NCI-H2107 treated with DMSO at 0.1 percent for 48 hours (cell line): ENCODE data around the gene AGAP1.

Source experiments
- DNase-seq: peaks from one replicate; lab custom pipeline; 2025; ENCODE audit not compliant: unreplicated experiment; lab: John Stamatoyannopoulos, UW

AGAP1 gene

GRCh38 chr2:235658351-235659174 is 164.7 kb downstream of the AGAP1 start:
- peak; percentile 64 for DNase-seq

DNA sequence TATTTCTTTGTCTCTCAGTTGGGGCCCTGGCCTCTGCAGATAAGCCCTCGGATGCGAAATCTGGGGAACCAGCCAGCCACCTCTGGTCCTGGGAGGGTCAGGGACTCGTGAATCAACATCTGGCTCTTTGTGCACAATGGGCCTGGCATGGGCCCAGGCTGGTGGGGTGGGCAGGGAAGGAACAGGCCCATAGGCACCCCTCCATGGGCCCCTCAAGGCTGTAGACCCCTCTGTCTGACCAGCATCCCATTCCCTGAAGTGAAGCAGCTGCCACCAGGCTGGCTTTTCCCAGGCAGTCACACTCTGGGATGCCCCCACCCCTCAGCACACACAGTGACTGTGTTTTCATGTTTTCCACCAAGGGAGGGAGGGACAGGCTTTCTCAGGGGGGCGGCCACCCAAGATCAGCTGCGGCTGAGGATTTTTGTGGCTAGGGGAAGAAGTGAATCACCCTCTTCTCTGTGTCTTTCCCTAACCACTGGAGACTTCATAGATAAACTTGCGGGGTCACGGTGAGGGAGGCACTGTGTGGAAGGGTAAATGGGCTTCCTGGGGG is 166.0 kb downstream of the AGAP1 start:
- DNase-seq: no peak

- DNase-seq: no peak
These were observed 166.7 kb downstream of the AGAP1 start for GRCh38 chr2:235660484-235661082.

DNA sequence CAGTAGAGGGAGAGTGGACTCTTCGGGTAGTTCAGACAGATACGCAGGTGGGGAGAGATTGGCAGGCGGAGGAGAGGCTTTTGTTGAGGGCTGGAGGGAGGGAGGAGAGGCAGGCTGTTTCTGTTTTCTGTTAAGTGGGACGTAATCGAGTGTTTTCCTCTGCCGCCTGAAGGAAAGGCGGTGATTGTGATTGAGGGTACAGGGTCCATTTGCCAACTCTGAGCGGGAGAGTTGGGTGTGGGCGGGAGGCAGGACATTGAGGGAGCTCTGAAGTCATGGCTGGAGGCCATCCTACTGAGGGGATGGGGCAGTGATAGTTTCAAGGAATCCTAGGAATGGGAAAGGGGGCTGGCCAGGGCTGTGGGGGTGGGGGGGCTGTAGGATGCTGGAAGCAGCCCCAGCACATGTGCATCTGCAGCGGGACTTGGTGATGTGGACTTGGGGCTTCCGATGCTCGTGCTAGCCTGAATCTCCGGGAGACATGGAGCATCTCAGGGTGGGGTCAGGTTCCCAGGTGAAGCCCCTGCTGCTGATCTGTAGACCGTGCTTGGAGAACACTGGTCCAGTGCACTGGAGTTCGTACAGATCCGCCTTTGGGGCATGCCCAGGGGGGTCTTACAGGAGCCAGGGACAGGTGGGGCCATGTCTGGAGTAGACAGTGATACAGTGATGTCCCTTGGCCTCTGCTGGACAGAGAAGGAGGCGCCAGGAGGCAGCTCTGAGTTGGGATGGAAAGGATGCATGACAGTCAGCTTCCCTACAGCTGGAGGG is 167.5 kb downstream of the AGAP1 start:
- DNase-seq: peak; percentile 55

DNA sequence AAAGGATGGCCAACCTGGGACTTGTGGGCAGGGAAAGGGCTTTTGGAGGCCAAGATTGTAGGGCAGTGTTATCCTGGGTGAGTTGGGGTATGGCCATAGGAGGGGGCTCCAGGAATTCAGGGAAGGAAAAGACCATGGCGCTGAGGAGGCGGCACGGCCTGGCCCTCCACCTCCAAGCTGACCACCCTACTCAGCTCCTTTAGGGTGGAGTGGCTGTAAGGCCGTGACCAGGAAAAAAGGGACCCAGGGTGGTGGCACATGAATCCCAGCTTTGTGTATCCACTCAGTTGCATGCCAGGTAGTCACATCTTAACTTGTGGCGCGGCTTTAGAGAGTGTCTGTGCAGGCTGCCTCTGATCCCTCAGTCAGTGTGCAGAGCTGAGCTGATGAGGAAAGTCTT is 168.1 kb downstream of the AGAP1 start:
- no peak for DNase-seq

DNA sequence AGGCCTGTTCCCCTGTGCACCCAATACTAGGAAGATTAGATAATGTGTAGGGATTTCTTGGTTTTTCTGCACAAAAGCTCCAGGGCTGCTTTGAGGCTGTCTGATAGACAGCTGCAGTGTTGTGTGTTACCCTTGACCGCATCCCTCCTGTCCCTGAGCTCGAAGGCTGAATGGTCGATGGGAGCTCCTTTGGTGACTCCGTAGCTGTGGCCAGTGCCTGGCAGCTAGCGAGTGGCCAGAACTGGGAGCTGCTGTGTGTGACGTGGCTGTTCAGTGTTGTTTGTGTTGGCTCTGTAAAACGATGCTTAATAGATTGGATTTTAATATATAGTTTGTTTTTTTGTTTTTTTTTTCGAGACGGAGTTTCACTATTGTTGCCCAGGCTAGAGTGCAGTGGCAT is 170.0 kb downstream of the AGAP1 start:
- DNase-seq: no peak

GRCh38 chr2:235665661-235666212 is 171.9 kb downstream of the AGAP1 start:
- no peak for DNase-seq

DNA sequence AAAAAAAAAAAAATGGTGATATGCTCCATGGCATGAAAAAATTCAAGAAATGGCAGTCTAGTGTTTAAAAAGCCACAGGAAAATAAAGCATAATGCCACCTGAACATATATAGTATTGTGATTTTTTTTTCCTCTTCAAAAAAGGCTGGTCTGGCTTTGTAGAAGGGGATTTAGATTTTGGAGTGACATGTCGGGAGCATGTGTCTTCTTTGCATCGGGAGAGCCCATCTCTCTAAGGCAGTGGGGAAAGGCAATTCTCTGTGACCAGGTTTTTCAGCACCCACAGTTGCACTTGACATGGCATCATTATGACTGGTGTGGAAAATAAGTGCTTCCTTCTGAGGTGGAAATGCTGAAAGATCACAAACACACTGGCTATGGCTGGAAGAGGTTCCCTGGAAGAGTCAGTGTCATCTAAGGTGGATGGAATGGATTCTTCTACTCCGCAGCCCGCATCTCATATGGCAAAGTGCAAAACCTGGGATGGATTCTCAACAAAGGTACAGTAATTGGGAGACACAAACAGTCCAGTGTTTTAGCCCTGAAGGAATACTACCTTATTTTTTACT is 172.5 kb downstream of the AGAP1 start:
- DNase-seq: peak; percentile 32

DNA sequence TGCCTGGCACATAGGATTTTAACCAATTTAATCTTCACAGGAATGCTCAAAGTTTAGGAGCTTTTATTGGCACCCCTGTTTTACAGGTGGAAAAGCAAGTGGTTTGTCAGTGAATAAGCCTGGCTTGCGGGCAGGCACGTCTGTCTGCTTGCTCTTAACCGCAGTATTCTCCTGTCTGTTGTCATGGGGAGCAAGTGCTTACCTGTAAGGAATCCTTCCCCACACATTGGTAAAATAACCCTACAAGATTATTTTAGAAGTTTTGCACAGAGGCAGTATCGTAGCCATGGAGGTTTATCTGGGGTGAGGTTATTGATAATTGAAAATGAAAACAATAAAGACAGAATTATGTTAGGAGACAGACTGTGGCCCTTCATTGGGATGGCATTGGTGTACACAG is 174.9 kb downstream of the AGAP1 start:
- DNase-seq: no peak

DNA sequence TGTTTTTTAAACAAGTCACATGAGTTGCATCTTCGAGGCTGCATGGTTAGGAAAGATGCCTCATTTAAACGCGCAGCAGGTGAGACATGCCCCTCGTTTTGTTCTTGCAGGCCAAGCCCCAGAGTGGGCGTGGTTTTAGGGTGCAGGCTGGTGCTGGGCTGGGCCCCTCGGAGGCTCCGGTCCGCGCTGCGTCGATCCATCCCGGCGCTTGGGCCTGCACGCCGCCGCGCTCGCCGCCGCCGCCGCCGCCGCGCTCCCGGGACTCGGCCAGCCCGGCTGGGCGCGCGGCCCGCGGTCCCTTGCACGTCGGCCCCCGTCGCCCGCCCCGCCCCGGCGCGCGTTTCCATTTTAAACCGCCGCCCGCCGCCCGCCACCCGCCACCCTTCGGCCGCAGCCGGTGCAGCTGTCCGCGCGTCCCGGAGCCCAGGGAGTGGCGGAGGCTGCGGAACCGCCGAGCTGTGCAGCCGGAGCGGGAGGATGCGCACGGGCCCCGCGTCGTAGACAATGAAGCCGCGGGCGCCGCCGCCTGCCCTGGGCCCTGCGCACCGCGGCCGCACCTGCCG is 175.5 kb downstream of the AGAP1 start:
- DNase-seq: peak; percentile 23

- DNase-seq: peak; percentile 7
These were observed 176.4 kb downstream of the AGAP1 start for GRCh38 chr2:235669983-235670962.

GRCh38 chr2:235670974-235671787 is 177.3 kb downstream of the AGAP1 start:
- DNase-seq: peak; percentile 75

- no peak for DNase-seq
These were observed 178.9 kb downstream of the AGAP1 start for GRCh38 chr2:235672720-235673119.

DNA sequence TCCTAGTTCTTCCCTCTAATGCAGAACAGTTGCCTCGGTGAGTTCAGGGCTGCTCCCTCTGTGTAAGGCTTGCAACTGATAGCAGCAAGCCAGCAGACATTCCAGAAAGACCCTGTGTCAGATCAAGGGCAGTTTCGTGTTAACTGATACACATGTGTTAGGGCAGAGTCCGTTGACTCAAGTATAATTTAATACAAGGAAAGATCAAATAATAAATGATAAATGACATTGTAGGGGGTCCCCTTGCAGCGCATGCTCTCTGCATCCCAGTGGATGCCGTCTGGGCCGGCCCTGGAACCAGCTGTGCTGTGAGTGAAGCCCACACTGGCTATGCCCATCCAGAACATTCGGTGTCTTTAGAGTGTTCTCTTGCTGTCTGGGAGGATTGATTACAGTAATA is 180.3 kb downstream of the AGAP1 start:
- no peak for DNase-seq

DNA sequence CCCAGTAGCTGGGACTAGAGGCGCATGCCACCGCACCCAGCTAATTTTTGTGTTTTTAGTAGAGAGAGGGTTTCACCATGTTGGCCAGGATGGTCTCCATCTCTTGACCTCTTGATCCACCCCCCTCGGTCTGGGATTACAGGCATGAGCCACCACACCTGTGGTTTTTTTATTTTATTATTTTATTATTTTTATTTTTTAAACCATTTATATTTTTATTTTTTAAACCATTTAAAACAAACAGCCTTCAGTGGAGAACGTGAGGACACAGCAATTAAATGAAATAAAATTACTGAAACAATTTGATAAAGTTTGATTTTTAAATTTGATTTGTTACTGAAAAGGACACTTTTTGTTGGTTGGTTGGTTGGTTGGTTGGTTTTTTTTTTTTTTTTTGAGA is 181.0 kb downstream of the AGAP1 start:
- no peak for DNase-seq

- no peak for DNase-seq
These were observed 182.1 kb downstream of the AGAP1 start for GRCh38 chr2:235675678-235676535.

- DNase-seq: no peak
These were observed 182.6 kb downstream of the AGAP1 start for GRCh38 chr2:235676536-235676799.

GRCh38 chr2:235677276-235677788 is 183.5 kb downstream of the AGAP1 start:
- no peak for DNase-seq
